Measurements from ENCODE around the gene KRTAP10-11.
"Not testable (repeated sequence)": the region's sequence is repeated elsewhere in the genome, so short reads cannot be mapped to it uniquely, and the experiment has no call there.

KRTAP10-11 gene

GRCh38 chr21:44603911-44604310 lies 42.3 kb upstream of the KRTAP10-11 start:
- Histone ChIP-seq H3K79me2 (ENCODE audit: low read length) (no peaks in the 10 kb centered on the region), H4K20me1 (ENCODE audit: insufficient read depth, low read length) (no peaks in the 10 kb centered on the region), H3K9me2 (replicated peaks; ENCODE audit: insufficient read depth, low read length) (no peaks in the 10 kb centered on the region), H3K9me3 (replicated peaks; ENCODE audit: insufficient read depth, low read length) (no peaks in the 10 kb centered on the region), H3K4me2 (ENCODE audit: low read depth, low read length) (no peak overlapping the region), H3K36me3 (replicated peaks; ENCODE audit: insufficient read depth, low read length) (no peaks in the 10 kb centered on the region), H2AFZ (ENCODE audit: low read length) (no peak overlapping the region), H3F3A (ENCODE audit: insufficient read depth, low read length) (no peaks in the 10 kb centered on the region), H3K27ac (ENCODE audit: low read length) (no peak overlapping the region), H3K27me3 (replicated peaks; ENCODE audit: insufficient read depth, low read length) (peaks cover 85% of the 10 kb centered on the region), H3K4me1 (ENCODE audit: low read length) (no peaks in the 10 kb centered on the region), H3K9ac (ENCODE audit: low read length) (no peak overlapping the region), H3K4me3 (ENCODE audit: low read length) (no peak overlapping the region)
- DNase-seq = no peak
- TF ChIP-seq EZH2 (optimal IDR thresholded peaks at IDR 0.05; ENCODE audit: low read depth, low read length) = no peak
- no peak for TF ChIP-seq CTCF (IDR thresholded peaks at IDR 0.05; ENCODE audit: low read length)

GRCh38 chr21:44606495-44606894 lies 39.7 kb upstream of the KRTAP10-11 start:
- Histone ChIP-seq H3K27ac (ENCODE audit: low read length) (no peak overlapping the region), H3K4me3 (ENCODE audit: low read length) (no peak overlapping the region), H2AFZ (ENCODE audit: low read length) (no peak overlapping the region), H3K9me2 (replicated peaks; ENCODE audit: insufficient read depth, low read length) (no peaks in the 10 kb centered on the region), H3F3A (ENCODE audit: insufficient read depth, low read length) (no peaks in the 10 kb centered on the region), H3K9me3 (replicated peaks; ENCODE audit: insufficient read depth, low read length) (no peaks in the 10 kb centered on the region), H3K36me3 (replicated peaks; ENCODE audit: insufficient read depth, low read length) (no peaks in the 10 kb centered on the region), H3K9ac (ENCODE audit: low read length) (no peak overlapping the region), H3K79me2 (ENCODE audit: low read length) (no peaks in the 10 kb centered on the region), H3K4me2 (ENCODE audit: low read depth, low read length) (no peak overlapping the region), H4K20me1 (ENCODE audit: insufficient read depth, low read length) (no peaks in the 10 kb centered on the region), H3K4me1 (ENCODE audit: low read length) (no peaks in the 10 kb centered on the region), H3K27me3 (replicated peaks; ENCODE audit: insufficient read depth, low read length) (peaks cover 82% of the 10 kb centered on the region)
- no peak for DNase-seq
- no peak for TF ChIP-seq EZH2phosphoT487 (IDR thresholded peaks at IDR 0.05; ENCODE audit: low read length)
- TF ChIP-seq CTCF (IDR thresholded peaks at IDR 0.05; ENCODE audit: low read length) = no peak
- TF ChIP-seq EZH2 (optimal IDR thresholded peaks at IDR 0.05; ENCODE audit: low read depth, low read length) = no peak

- no peaks in the 10 kb centered on the region for H3K4me1 ChIP-seq (ENCODE audit: low read length)
- no peaks in the 10 kb centered on the region for H3K36me3 ChIP-seq (replicated peaks; ENCODE audit: insufficient read depth, low read length)
- DNase-seq = no peak
- H3K4me3 ChIP-seq (ENCODE audit: low read length) = no peak overlapping the region
- no peak for TF ChIP-seq EZH2 (optimal IDR thresholded peaks at IDR 0.05; ENCODE audit: low read depth, low read length)
- no peak for TF ChIP-seq EZH2phosphoT487 (IDR thresholded peaks at IDR 0.05; ENCODE audit: low read length)
- TF ChIP-seq CTCF (IDR thresholded peaks at IDR 0.05; ENCODE audit: low read length) = no peak
- no peaks in the 10 kb centered on the region for H3K79me2 ChIP-seq (ENCODE audit: low read length)
- H2AFZ ChIP-seq (ENCODE audit: low read length) = no peak overlapping the region
- H3K9ac ChIP-seq (ENCODE audit: low read length) = no peak overlapping the region
- no peaks in the 10 kb centered on the region for H3K9me2 ChIP-seq (replicated peaks; ENCODE audit: insufficient read depth, low read length)
- H4K20me1 ChIP-seq (ENCODE audit: insufficient read depth, low read length) = no peaks in the 10 kb centered on the region
- H3K4me2 ChIP-seq (ENCODE audit: low read depth, low read length) = no peak overlapping the region
- no peaks in the 10 kb centered on the region for H3F3A ChIP-seq (ENCODE audit: insufficient read depth, low read length)
- peaks cover 85% of the 10 kb centered on the region for H3K27me3 ChIP-seq (replicated peaks; ENCODE audit: insufficient read depth, low read length)
- H3K27ac ChIP-seq (ENCODE audit: low read length) = no peak overlapping the region
- H3K9me3 ChIP-seq (replicated peaks; ENCODE audit: insufficient read depth, low read length) = no peaks in the 10 kb centered on the region
These were observed 37.0 kb upstream of the KRTAP10-11 start for GRCh38 chr21:44609193-44609592.

- H3K27ac ChIP-seq (ENCODE audit: low read length); H3K4me3 ChIP-seq (ENCODE audit: low read length): not testable (repeated sequence)
These were observed 35.9 kb upstream of the KRTAP10-11 start for GRCh38 chr21:44610157-44610843.

More at GRCh38 chr21:44610157-44610843, 35.9 kb upstream of the KRTAP10-11 start:
- H3K9ac ChIP-seq (ENCODE audit: low read length); H3K9me2 ChIP-seq (replicated peaks; ENCODE audit: insufficient read depth, low read length); H3K4me1 ChIP-seq (ENCODE audit: low read length); H3K79me2 ChIP-seq (ENCODE audit: low read length); H4K20me1 ChIP-seq (ENCODE audit: insufficient read depth, low read length); H2AFZ ChIP-seq (ENCODE audit: low read length); H3K36me3 ChIP-seq (replicated peaks; ENCODE audit: insufficient read depth, low read length); H3K9me3 ChIP-seq (replicated peaks; ENCODE audit: insufficient read depth, low read length); H3F3A ChIP-seq (ENCODE audit: insufficient read depth, low read length); H3K4me2 ChIP-seq (ENCODE audit: low read depth, low read length); DNase-seq: not testable (repeated sequence)
- H3K27me3 ChIP-seq (replicated peaks; ENCODE audit: insufficient read depth, low read length) = peaks cover 85% of the 10 kb centered on the region

All from MM.1S (cell line).